NCI-H1694 (cell line): ENCODE results near the gene COX10.
"Not testable (repeated sequence)": the region's sequence is repeated elsewhere in the genome, so short reads cannot be mapped to it uniquely, and the experiment has no call there.

Experiments used
- DNase-seq: peaks from one replicate; lab custom pipeline; 2025; lab: John Stamatoyannopoulos, UW

Gene COX10

GRCh38 chr17:14069251-14070021 is at the start of gene COX10:
TSS of gene COX10 (plus strand) at chr17:14069504. CDS start at chr17:14069606, 102 bp downstream.
- peak; percentile 67 for DNase-seq

GRCh38 chr17:14021651-14022294 is 47.5 kb upstream of the COX10 start:
- DNase-seq, result not testable (repeated sequence)

GRCh38 chr17:14029755-14030154 is 39.5 kb upstream of the COX10 start:
- not testable (repeated sequence) for DNase-seq

- no peak for DNase-seq
These were observed 37.1 kb upstream of the COX10 start for GRCh38 chr17:14032234-14032633.

- no peak for DNase-seq
These were observed 36.1 kb upstream of the COX10 start for GRCh38 chr17:14033166-14033565.

- no peak for DNase-seq
These were observed 31.9 kb upstream of the COX10 start for GRCh38 chr17:14037453-14037852.

- DNase-seq, result no peak
These were observed 31.1 kb upstream of the COX10 start for GRCh38 chr17:14038206-14038605.

- DNase-seq, result no peak
These were observed 26.9 kb upstream of the COX10 start for GRCh38 chr17:14042411-14042810.

- no peak for DNase-seq
These were observed 24.6 kb upstream of the COX10 start for GRCh38 chr17:14044702-14045101.

GRCh38 chr17:14046978-14047377 is 22.3 kb upstream of the COX10 start:
- DNase-seq, result no peak

GRCh38 chr17:14047591-14047990 is 21.7 kb upstream of the COX10 start:
- no peak for DNase-seq

- DNase-seq, result no peak
These were observed 21.1 kb upstream of the COX10 start for GRCh38 chr17:14048169-14048568.

GRCh38 chr17:14050616-14051015 is 18.7 kb upstream of the COX10 start:
- no peak for DNase-seq

- no peak for DNase-seq
These were observed 17.6 kb upstream of the COX10 start for GRCh38 chr17:14051692-14052091.

GRCh38 chr17:14052886-14053615 is 16.3 kb upstream of the COX10 start:
- DNase-seq, result no peak

- no peak for DNase-seq
These were observed 11.7 kb upstream of the COX10 start for GRCh38 chr17:14057591-14057990.

GRCh38 chr17:14058051-14058450 is 11.3 kb upstream of the COX10 start:
- DNase-seq, result no peak

- DNase-seq, result no peak
These were observed 8.6 kb upstream of the COX10 start for GRCh38 chr17:14060706-14061105.

- no peak for DNase-seq
These were observed 7.4 kb upstream of the COX10 start for GRCh38 chr17:14061666-14062560.

GRCh38 chr17:14067347-14067746 is 2.0 kb upstream of the COX10 start:
- no peak for DNase-seq

GRCh38 chr17:14068542-14069250 is 608 bp upstream of the COX10 start:
- DNase-seq, result no peak
